ENCODE results near the gene STOX2.

DNA sequence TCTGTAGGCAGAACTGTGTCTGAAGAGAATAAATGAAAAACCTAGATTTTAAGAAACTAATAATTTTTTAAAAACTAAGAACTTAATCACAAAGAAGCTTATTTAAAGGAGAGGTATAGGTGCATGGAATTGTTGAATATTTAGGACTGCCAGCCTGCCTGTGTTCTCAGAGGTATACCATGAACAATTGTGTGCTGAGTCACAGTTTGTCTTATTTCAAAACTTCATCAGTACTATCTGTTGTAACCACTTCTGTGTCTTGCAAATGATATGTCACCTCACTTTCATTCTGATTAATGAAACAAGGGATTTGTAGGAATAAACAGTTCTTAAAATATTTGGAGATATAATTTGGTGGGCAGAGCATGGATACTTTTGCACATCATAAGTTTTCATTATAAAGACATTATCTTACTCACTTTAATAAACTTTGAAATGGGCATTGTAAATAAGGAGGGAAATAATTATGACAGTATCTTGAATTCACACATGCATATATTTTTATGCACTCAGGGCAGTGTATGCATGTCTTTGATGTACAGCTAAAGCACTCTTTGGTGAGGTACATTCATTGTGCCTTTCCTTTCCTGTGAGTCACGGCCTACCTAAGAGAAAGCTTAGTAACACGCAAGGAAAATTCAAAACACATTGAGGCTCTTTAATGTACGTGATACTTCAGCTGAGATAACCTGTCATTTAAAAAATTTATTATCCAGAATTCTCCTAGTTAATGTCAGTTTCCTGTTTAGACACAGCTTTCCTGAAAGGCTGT lies 31.7 kb downstream of the STOX2 start:
- TF ChIP-seq REST (IDR thresholded peaks at IDR 0.05; ENCODE audit: insufficient read depth in 1 of 2, low read depth in 2 of 2, low read length in 2 of 2): no peak
- no peak for TF ChIP-seq POLR2AphosphoS5 (IDR thresholded peaks at IDR 0.05; ENCODE audit: low read depth, low read length)
- TF ChIP-seq FOXP2 (optimal IDR thresholded peaks at IDR 0.05; ENCODE audit: borderline replicate concordance, extremely low read depth, extremely low read length, insufficient read depth): no peak
- no peak for TF ChIP-seq TAF1 (IDR thresholded peaks at IDR 0.05; ENCODE audit: borderline replicate concordance, insufficient read depth, low read length)
- no peak for TF ChIP-seq SIN3A (IDR thresholded peaks at IDR 0.05; ENCODE audit: borderline replicate concordance, insufficient read depth, low read length)
